ENCODE results near the gene XYLT1.
"Not testable (repeated sequence)": the region's sequence is repeated elsewhere in the genome, so short reads cannot be mapped to it uniquely, and the experiment has no call there.

GRCh38 chr16:17482341-17482740, 11.6 kb upstream of the XYLT1 start:
- not testable (repeated sequence) for TF ChIP-seq ARNTL (CRISPR knock-in tag; IDR thresholded peaks at IDR 0.05; ENCODE audit: borderline replicate concordance, low read depth); OSR1 (CRISPR knock-in tag; IDR thresholded peaks at IDR 0.05); CREB5 (CRISPR knock-in tag; IDR thresholded peaks at IDR 0.05; ENCODE audit: low read depth); ZFP3 (CRISPR knock-in tag; IDR thresholded peaks at IDR 0.05); TCF4 (CRISPR knock-in tag; IDR thresholded peaks at IDR 0.05; ENCODE audit: borderline replicate concordance); POU6F1 (CRISPR knock-in tag; IDR thresholded peaks at IDR 0.05; ENCODE audit: borderline replicate concordance, low read depth); GLIS3 (CRISPR knock-in tag; IDR thresholded peaks at IDR 0.05); TOX (CRISPR knock-in tag; IDR thresholded peaks at IDR 0.05; ENCODE audit: borderline replicate concordance)
